Brain microvascular endothelial cell (primary cell): Measurements from ENCODE around the gene FRMPD2.

Experiments used
- DNase-seq: peaks from one replicate; pipeline ENCODE4 v3.0.0-alpha.2; 2020
- H3K27ac ChIP-seq: fragments of 250-450 bp; sonication (Bioruptor Pico); 2 replicates; pipeline ENCODE4 v1.5.1; 2020; ENCODE audit warnings: mild to moderate bottlenecking, moderate library complexity
- H3K27me3 ChIP-seq: fragments of 250-450 bp; sonication (Bioruptor Pico); replicated peaks from 2 replicates; pipeline ENCODE4 v1.5.1; 2020; ENCODE audit warnings: mild to moderate bottlenecking
- H3K36me3 ChIP-seq: fragments of 250-450 bp; sonication (Bioruptor Pico); replicated peaks from 2 replicates; pipeline ENCODE4 v1.5.1; 2020; ENCODE audit warnings: mild to moderate bottlenecking
- H3K4me3 ChIP-seq: 2 replicates; pipeline ENCODE4 v1.5.1; 2011; ENCODE audit warnings: low read depth, mild to moderate bottlenecking, control low read depth, low read length, moderate library complexity
- in situ Hi-C: cut with HindIII; loops from 2 replicates; pipeline ENCODE4 v1.10.0; 2017; ENCODE audit warnings: low sequenced_read_pairs, low pct_ligation_motif_present
- TF ChIP-seq, protein P1 (sequence below): IDR thresholded peaks from 2 replicates; pipeline ENCODE4 v1.5.1; 2011; ENCODE audit warnings: low read depth, mild to moderate bottlenecking, moderate library complexity, low read length, control low read depth, inconsistent platforms; ENCODE audit errors: missing control alignments

The FRMPD2 gene

DNA sequence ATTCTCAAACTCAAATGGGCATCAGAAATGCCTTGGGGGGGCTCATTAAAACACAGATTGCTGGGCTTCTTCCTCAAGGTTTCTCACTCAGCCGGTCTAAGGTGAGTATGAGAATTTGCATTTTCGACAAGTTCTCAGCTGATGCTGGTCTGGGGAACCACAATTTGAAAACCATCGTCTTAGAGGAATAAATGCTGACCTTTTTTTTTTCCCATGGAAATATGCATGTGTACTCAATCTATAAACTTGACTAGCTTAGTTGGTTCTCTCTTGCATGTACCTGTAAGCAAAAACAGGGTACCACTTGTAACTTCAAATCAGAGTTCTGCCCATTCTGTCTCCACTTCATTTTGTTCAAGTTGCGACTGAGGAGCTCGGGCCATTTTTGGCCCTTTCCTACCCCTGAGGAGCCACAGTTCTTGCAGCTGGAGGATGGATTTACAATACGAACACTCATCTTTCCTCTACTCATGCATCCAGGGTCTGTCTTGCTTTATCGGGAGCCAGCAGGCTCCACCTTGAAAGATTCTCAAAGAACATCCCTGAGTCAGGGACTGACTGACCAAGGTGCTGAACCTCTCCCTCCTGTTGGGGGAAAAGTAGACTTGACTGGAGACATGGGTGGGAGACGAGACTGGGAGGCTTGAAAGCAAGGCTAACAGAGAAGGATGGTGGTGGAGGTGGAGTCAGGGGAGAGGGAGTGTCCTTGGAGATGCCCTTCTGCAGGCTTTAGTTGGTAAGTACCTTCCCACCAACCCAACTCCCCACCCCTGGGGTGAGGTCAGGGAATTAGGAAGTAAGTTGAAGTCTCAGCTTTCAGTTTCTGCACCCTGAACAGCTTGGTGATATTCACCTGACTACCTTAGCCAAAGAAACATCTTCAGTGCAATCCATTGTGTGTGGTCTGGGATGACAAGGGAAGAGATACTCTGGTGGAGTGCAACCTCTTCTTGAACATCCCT lies 28.3 kb upstream of the FRMPD2 start:
- in situ Hi-C loops: no loop called here
- TF ChIP-seq, protein P1, sequence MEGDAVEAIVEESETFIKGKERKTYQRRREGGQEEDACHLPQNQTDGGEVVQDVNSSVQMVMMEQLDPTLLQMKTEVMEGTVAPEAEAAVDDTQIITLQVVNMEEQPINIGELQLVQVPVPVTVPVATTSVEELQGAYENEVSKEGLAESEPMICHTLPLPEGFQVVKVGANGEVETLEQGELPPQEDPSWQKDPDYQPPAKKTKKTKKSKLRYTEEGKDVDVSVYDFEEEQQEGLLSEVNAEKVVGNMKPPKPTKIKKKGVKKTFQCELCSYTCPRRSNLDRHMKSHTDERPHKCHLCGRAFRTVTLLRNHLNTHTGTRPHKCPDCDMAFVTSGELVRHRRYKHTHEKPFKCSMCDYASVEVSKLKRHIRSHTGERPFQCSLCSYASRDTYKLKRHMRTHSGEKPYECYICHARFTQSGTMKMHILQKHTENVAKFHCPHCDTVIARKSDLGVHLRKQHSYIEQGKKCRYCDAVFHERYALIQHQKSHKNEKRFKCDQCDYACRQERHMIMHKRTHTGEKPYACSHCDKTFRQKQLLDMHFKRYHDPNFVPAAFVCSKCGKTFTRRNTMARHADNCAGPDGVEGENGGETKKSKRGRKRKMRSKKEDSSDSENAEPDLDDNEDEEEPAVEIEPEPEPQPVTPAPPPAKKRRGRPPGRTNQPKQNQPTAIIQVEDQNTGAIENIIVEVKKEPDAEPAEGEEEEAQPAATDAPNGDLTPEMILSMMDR: no peak
- DNase-seq: no peak
- H3K27ac ChIP-seq: no peak overlapping the region
- H3K36me3 ChIP-seq: no peaks in the 10 kb centered on the region
- H3K27me3 ChIP-seq: peaks cover 2% of the 10 kb centered on the region
- no peak overlapping the region for H3K4me3 ChIP-seq

DNA sequence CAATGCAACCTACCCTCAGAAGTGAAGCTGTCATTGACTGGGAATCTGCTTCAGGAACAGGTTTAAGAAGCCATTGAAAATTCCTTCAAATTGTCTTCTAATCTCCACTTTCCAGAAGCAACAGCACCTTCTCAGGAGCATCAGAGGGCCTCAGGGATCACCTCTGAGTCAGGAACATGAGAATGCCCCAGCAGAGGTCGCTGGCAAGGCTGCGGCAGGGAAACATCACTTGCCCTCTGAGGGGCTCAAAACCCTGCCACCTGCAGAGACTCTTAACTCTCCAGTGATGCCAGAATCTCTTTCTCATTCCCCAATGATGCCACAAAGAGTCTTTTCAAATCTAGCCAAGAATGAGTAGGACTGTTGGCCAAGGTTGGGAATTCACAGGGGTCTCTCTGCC lies 26.1 kb upstream of the FRMPD2 start:
- in situ Hi-C loops: no loop called here
- TF ChIP-seq, protein P1: no peak
- no peak overlapping the region for H3K27ac ChIP-seq
- H3K36me3 ChIP-seq: no peaks in the 10 kb centered on the region
- peaks cover 2% of the 10 kb centered on the region for H3K27me3 ChIP-seq
- no peak overlapping the region for H3K4me3 ChIP-seq
- DNase-seq: no peak

DNA sequence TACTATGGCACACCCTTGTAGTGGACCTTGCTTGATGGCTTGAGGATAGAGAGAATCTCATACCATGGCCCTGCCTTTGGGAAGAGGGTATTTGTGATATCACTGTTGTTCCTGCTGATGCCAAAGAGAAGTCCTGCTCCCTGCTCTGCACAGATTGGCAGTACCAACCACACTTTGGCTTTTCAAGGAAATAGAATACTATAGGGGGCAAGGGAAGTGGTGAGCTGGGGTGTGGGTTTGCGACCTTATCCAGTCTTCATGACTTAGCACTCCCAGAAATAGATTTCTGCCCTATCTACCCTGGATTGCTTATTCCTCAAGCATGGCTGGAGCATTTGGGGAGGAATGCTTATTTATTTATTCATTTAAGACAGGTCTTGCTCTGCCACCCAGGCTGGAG lies 25.2 kb upstream of the FRMPD2 start:
- H3K27me3 ChIP-seq: peaks cover 2% of the 10 kb centered on the region
- TF ChIP-seq, protein P1: no peak
- in situ Hi-C loops: no loop called here
- no peak for DNase-seq
- H3K36me3 ChIP-seq: no peaks in the 10 kb centered on the region
- H3K27ac ChIP-seq: no peak overlapping the region
- no peak overlapping the region for H3K4me3 ChIP-seq

DNA sequence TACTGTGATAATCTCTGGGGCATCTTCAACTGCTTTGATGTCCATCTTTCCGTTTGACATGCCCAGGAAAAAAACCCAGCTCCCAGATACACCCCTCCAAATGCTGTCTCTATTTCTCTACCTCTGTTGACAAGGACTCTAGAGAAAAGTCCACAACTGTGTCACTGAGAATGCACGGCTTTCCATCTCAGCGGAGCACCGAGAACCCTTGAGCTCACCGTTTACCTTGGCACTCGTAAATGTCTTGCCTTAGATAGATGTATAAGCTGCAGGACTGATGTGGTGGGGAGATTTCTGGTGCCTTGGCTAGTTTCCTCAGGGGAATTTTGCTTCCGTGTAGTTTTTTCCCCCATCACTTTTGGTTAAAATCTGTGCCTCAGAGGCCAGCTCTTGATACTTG lies 24.6 kb upstream of the FRMPD2 start:
- no peak for DNase-seq
- TF ChIP-seq, protein P1: no peak
- in situ Hi-C loops: no loop called here
- H3K27ac ChIP-seq: no peak overlapping the region
- no peaks in the 10 kb centered on the region for H3K36me3 ChIP-seq
- no peak overlapping the region for H3K4me3 ChIP-seq
- peaks cover 2% of the 10 kb centered on the region for H3K27me3 ChIP-seq

DNA sequence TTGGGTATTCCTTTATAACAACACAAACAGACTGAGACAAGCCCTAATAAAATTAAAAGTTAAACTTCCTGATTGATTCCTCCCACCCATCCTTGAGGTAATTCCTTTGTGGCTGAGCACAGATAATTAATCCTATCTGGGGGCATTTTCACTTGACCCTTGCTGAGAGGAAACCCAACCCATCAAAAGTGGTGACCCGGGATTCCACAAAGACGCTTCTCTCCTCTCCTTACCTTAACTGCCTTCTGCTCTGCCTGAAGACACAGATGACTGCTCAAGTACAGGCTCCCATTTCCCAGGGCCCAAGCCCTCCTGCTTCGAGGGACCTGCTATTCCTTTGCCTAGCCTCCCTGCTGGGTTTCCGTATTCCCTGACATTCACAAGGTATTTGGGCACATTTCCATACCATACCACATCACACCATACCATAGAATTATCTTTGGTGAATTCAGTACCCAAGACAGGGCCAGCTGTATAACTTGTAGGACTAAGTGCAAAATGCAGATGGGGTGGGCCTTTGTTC lies 22.1 kb upstream of the FRMPD2 start:
- Histone ChIP-seq H3K27ac (no peak overlapping the region), H3K36me3 (no peaks in the 10 kb centered on the region), H3K4me3 (no peak overlapping the region), H3K27me3 (peaks cover 2% of the 10 kb centered on the region)
- TF ChIP-seq, protein P1: no peak
- in situ Hi-C loops: no loop called here
- DNase-seq: no peak
